GM18526 (cell line): ENCODE data around the gene AGXT.

ENCODE experiments used
- POLR2A ChIP-seq: IDR thresholded peaks from 3 replicates; pipeline ENCODE4 v1.6.1; 2011; ENCODE audit not compliant: insufficient read length; ENCODE audit errors: extremely low read depth

The AGXT gene

GRCh38 chr2:240834377-240834975, 34.1 kb upstream of the AGXT start:
- TF ChIP-seq POLR2A, result no peak

DNA sequence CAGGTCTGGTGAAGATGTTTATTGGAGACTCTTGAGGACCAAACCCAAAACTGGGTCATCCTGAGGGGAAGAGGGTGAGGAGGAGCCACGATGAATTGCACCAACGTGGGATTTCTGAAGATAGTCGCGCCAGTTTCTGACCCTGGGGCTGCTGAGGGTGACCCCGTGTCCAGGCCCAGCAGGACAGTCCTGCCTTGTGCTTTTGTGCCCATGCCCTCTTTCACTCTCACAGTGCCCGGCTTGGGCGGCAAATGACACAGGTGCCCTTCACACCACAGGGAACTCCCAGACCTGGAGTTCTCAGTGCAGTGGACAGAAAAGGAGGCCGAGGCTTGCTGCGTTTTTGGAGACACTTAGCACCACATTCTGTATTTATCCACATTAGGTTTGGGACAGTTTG, 33.1 kb upstream of the AGXT start:
- no peak for TF ChIP-seq POLR2A

- TF ChIP-seq POLR2A, result no peak
Observed at GRCh38 chr2:240836781-240837467, 31.7 kb upstream of the AGXT start.

GRCh38 chr2:240837621-240838020, 31.0 kb upstream of the AGXT start:
- no peak for TF ChIP-seq POLR2A

- no peak for TF ChIP-seq POLR2A
Observed at GRCh38 chr2:240839152-240840143, 29.2 kb upstream of the AGXT start.

- no peak for TF ChIP-seq POLR2A
Observed at GRCh38 chr2:240840435-240841060, 28.1 kb upstream of the AGXT start.

DNA sequence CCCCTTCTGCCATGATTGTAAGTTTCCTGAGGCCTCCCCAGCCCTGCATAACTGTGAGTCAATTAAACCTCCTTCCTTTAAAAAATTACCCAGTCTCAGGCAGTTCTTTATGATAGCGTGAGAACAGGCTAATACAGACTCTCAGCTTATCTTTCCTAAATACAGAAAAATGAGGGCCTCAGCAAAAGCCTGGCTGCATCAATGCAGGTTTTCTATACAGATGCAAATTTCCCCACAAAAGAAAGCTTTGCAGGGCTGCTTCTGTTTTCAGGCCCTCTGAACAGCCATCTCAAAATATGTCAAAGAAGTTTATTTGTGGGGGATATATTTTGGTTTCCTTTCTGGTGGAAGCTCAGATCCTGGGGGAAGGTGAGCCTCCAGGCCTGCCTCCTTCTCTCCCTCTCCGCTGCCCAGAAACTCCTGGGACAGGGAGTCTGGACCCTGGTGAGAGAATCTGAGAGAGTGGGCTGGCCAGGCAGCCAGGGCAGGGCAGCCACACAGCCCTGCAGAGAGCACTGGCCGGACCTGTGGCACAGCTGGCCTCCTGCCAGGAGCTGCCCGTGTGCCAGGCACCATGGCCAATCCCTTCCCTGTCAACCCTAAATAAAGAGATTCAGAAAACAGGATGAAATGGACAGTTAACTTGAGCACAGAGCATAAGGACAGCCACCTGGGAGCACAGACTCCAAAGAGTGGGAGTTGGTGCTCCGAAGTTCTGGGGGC, 21.6 kb upstream of the AGXT start:
- no peak for TF ChIP-seq POLR2A

GRCh38 chr2:240847817-240848216, 20.8 kb upstream of the AGXT start:
- no peak for TF ChIP-seq POLR2A

DNA sequence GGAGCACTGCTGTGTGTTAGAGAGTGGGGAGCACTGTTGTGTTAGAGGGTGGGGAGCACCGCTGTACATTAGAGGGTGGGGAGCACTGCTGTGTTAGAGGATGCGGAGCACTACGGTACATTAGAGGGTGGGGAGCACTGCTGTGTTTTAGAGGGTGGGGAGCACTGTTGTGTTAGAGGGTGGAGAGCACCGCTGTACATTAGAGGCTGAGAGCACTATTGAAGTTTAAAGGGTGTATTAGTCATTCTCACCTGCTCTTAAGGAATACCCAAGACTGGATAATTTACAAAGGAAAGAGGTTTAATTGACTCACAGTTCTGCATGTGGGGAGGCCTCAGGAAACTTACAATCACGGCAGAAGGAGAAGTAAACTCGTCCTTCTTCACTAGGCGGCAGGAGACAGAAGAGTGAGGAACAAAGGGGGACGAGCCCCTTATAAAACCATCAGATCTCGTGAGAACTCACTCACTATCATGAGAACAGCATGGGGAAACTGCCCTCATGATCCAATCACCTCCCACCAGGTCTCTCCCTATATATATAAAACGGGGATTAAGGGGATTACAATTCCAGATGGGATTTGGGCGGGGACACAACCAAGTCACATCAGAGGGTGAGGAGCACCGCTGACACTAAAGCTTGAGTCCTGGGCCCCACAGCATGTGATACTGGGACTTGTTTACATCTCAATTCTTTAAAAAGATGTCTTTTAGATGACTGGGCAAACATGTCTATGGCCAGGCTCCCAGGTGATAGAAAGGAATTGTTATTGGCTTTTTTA, 19.5 kb upstream of the AGXT start:
- no peak for TF ChIP-seq POLR2A

GRCh38 chr2:240850026-240850425, 18.6 kb upstream of the AGXT start:
- no peak for TF ChIP-seq POLR2A

DNA sequence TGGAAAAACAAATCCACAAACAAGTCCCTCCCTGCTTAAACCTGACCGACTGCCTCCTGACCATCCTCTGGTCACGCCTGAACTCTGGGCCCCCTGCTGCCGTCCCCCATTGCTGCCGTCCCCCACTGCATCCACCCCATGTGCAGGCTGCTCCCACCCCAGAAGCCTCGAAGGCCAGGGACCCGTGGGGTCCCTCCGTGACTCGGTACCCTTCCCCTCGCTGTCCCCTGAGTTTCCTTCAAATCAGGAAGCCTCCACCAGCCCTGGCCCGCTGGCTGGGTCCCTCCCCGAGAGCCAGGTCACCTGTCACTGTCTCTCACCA, 17.9 kb upstream of the AGXT start:
- no peak for TF ChIP-seq POLR2A

DNA sequence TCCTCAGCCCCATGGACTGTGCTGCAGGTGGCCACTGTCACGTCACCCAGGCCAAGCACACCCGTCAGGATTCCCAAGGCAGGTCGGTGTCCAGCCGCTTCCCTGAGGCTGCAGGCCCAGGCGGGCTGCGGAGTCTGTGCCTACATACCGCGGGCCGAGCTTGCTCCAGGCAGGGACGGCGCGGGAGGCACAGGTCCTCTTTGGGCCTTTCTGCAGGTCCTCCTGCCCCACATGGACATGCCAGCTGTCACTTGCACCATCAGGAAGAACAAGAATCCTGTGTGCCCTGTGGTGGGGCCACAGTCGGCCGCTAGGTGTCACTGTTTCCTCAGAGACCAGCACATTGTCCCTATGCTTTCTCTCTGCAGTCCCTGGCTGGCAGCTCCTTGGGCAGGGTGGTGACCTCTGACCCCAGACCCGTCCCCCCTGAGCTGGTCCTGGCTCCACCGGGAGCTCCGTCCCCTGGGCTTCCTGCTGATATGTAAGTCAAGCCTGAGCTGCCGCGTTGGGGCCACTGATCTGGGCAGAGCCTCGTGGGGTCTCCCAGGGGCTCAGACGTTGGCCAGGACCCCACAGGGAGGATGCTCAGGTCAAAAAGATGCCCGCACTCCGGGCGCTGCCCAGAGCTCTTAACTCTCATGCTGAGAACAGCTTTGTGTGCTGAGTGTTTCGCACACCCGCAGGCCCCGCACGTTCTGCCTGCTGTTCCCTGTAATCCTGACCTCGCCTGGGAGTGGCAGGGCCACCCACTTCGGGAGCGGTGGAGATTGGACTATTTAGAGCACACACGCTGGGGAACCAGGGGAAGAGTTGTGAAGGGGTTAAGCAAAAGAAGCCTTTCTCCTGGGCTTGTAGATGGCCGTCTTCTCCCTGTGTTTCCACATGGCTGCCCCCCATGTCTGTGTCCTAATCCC, 17.3 kb upstream of the AGXT start:
- TF ChIP-seq POLR2A, result no peak

DNA sequence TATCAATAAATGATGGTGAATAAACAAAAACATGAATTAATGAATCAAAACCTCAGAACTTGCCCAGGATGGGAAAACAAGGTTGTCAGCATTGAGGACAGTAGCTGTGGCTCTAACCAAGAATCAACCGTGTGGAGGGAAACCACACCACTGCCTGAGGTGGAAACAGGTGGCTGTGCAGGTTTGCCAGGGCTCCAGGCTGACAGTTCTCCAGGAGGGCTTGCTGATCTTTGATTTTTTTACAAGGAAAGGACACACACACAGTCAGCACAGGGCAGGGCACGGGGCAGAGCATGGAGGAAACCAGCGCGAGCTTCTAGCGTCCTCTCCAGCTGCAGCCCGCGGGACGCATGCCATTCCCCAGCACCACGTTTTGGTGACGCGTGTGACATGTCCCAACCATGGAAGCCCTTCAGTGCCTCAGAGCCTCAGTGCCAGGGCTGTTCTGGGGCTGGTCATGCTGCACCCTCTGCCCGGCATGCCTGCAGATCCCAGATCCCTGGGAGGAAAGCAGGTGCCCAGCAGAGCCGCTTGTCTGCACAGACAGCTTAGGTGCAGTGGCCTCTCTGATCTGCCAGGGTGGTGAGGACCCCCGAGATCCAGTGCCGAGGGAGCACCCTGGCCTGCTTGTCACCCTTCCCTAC, 15.8 kb upstream of the AGXT start:
- TF ChIP-seq POLR2A, result no peak
